ENCODE measurements around the gene ZNF512B. TPM values are rescaled to one million over a fixed set of nuclear protein-coding genes. Genes with fewer than 3 reads are reported as not detected.
"Not testable (repeated sequence)": the region's sequence is repeated elsewhere in the genome, so short reads cannot be mapped to it uniquely, and the experiment has no call there.

Gene ZNF512B
- total and polyA plus RNA-seq, 12 donors: 3.5 to 39.4 (median 13.9) TPM

DNA sequence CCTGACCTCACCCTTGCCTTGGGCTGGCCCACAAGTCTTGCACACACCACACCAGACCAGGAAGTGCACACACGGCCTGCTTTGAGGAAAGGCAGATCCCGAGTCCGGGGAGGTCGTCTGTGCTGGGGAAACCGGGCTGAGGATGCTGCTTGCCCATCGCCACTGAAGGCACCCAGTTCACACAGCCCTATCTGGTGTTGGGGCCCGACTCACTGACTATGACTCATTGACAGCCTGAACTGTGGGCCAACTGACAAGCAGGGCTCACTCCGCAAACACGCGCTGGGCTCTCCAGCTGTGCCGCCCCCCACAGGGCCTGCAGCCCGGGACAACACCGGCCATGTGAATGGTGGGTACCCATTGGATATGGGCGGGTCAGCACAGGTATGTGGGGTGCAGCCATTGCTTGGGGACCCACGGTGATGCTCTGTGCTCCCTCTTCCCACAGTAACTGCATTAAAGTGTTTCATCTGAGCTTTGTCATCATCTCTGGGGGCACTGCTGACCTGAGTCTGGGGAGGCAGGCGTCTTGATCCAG is 8.1 kb upstream of the ZNF512B start:
- intact Hi-C loops (cut with DNase I): loop anchor here (5.0 to 10.0 kb wide), 3 partner anchors 193 to 441 kb away; partner anchors contain the start of gene PTK6 (in 1 of the 2)
- Histone ChIP-seq H3K4me1 (replicated peaks in 1 of 2) (peaks cover 31 to 38% of the 10 kb centered on the region in 2 donors), H3K4me3 (no peak overlapping the region), H3K9me3 (replicated peaks in 1 of 3) (no peaks in the 10 kb centered on the region), H3K27me3 (no peaks in the 10 kb centered on the region), H3K27ac (peak overlapping the region in 2 of 5 donors; percentile 70 to 94), H3K36me3 (replicated peaks in 1 of 2) (peaks cover 0 to under 1% of the 10 kb centered on the region in 2 donors)
- no peak for TF ChIP-seq POLR2A (IDR thresholded peaks at IDR 0.05)
- TF ChIP-seq, protein P1, sequence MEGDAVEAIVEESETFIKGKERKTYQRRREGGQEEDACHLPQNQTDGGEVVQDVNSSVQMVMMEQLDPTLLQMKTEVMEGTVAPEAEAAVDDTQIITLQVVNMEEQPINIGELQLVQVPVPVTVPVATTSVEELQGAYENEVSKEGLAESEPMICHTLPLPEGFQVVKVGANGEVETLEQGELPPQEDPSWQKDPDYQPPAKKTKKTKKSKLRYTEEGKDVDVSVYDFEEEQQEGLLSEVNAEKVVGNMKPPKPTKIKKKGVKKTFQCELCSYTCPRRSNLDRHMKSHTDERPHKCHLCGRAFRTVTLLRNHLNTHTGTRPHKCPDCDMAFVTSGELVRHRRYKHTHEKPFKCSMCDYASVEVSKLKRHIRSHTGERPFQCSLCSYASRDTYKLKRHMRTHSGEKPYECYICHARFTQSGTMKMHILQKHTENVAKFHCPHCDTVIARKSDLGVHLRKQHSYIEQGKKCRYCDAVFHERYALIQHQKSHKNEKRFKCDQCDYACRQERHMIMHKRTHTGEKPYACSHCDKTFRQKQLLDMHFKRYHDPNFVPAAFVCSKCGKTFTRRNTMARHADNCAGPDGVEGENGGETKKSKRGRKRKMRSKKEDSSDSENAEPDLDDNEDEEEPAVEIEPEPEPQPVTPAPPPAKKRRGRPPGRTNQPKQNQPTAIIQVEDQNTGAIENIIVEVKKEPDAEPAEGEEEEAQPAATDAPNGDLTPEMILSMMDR (IDR thresholded peaks at IDR 0.05): no peak
- WGBS, 4 donors: 57 to 70% (median 64%) methylated on average over 4 to 16 of the region's 16 CpGs
- DNase-seq: peak in 4 of 7 donors; percentile 49 to 68 (median 61)

- H3K4me1 ChIP-seq (replicated peaks in 1 of 2): peaks cover 26 to 31% of the 10 kb centered on the region in 2 donors
- H3K4me3 ChIP-seq: no peak overlapping the region
- peak in 1 of 7 donors; percentile 23 for DNase-seq
- H3K27me3 ChIP-seq: no peaks in the 10 kb centered on the region
- no peak overlapping the region for H3K27ac ChIP-seq
- no peaks in the 10 kb centered on the region for H3K9me3 ChIP-seq (replicated peaks in 1 of 3)
- TF ChIP-seq POLR2A (IDR thresholded peaks at IDR 0.05): no peak
- TF ChIP-seq, protein P1 (IDR thresholded peaks at IDR 0.05): no peak
- 89 to 93% (median 91%) methylated on average over 14 to 18 of the region's 18 CpGs for WGBS, 4 donors
- intact Hi-C loops (cut with DNase I): loop anchor here (5.0 to 10.0 kb wide), 3 partner anchors 192 to 440 kb away; partner anchors contain the start of gene PTK6 (in 1 of the 2)
- H3K36me3 ChIP-seq (replicated peaks in 1 of 2): no peaks in the 10 kb centered on the region
Measured at GRCh38 chr20:63976980-63977738, 7.4 kb upstream of the ZNF512B start.

- not testable (repeated sequence) for H3K36me3 ChIP-seq (replicated peaks in 1 of 2); DNase-seq; H3K27me3 ChIP-seq; H3K9me3 ChIP-seq (replicated peaks in 1 of 3); H3K27ac ChIP-seq; H3K4me3 ChIP-seq
- 88 to 94% (median 92%) methylated on average over 7 of the region's 7 CpGs for WGBS, 4 donors
- intact Hi-C loops (cut with DNase I): loop anchor here (5.0 to 10.0 kb wide), 3 partner anchors 192 to 439 kb away; partner anchors contain the start of gene PTK6 (in 1 of the 2)
- peaks cover 19 to 25% of the 10 kb centered on the region in 2 donors for H3K4me1 ChIP-seq (replicated peaks in 1 of 2)
Measured at GRCh38 chr20:63976511-63976910, 6.8 kb upstream of the ZNF512B start.

- 72 to 85% (median 77%) methylated on average over 13 to 19 of the region's 19 CpGs for WGBS, 4 donors
- Histone ChIP-seq H3K27ac (no peak overlapping the region), H3K27me3 (no peaks in the 10 kb centered on the region), H3K4me3 (no peak overlapping the region), H3K9me3 (replicated peaks in 1 of 3) (no peaks in the 10 kb centered on the region), H3K4me1 (replicated peaks in 1 of 2) (peaks cover 9 to 19% of the 10 kb centered on the region in 2 donors), H3K36me3 (replicated peaks in 1 of 2) (no peaks in the 10 kb centered on the region)
- TF ChIP-seq, protein P1 (IDR thresholded peaks at IDR 0.05): no peak
- TF ChIP-seq POLR2A (IDR thresholded peaks at IDR 0.05): no peak
- intact Hi-C loops (cut with DNase I): loop anchor here (5.0 to 10.0 kb wide), 3 partner anchors 190 to 437 kb away; partner anchors contain the start of gene PTK6 (in 1 of the 2)
- DNase-seq: peak in 4 of 7 donors; percentile 18 to 66 (median 40)
Measured at GRCh38 chr20:63974402-63975200, 4.9 kb upstream of the ZNF512B start.
